Right lobe of liver (tissue), 6 donors: ENCODE results near the gene TIAM2. TPM values are rescaled to one million over a fixed set of nuclear protein-coding genes. Genes with fewer than 3 reads are reported as not detected.
A peak's percentile ranks its signal among the peaks of the same experiment; 100 is the strongest.

ENCODE experiments used
- ATAC-seq, 4 donors: fragments of 200-7000 bp; cut with Tn5 transposase; one replicate each; pipeline ENCODE4 v1.9.1; 2020; ENCODE audit warnings: mild to moderate bottlenecking in 4 of 4, moderate library complexity in 4 of 4
- DNase-seq, 3 donors: peaks; one replicate each; pipeline ENCODE4 v3.0.0-alpha.2; 2020
- H3K27ac ChIP-seq, 3 donors: fragments of 200-600 bp; one replicate each; pipeline ENCODE4 v1.8.0; 2022
- H3K27me3 ChIP-seq, 2 donors: fragments of 200-600 bp; one replicate each; pipeline ENCODE4 v1.8.0; 2022
- H3K36me3 ChIP-seq, 4 donors: fragments of 200-600 bp; sonication (generic) in 1 of 4; one replicate each; pipeline versions ENCODE4 v1.5.1 to v1.8.0; 2017 to 2022; ENCODE audit warnings: control low read depth in 1 of 4
- H3K4me1 ChIP-seq, 4 donors: fragments of 200-600 bp; sonication (generic) in 1 of 4; one replicate each; pipeline versions ENCODE4 v1.5.1 to v1.8.0; 2017 to 2022; ENCODE audit warnings: control low read depth in 1 of 4
- H3K4me3 ChIP-seq, 3 donors: fragments of 200-600 bp; one replicate each; pipeline ENCODE4 v1.8.0; 2022
- H3K9me3 ChIP-seq, 4 donors: fragments of 200-600 bp; sonication (generic) in 1 of 4; one replicate each; pipeline versions ENCODE4 v1.5.1 to v1.8.0; 2017 to 2022; ENCODE audit warnings: control low read depth in 1 of 4
- CTCF ChIP-seq, 4 donors: fragments of 200-600 bp in 3 of 4; fragments of 450-650 bp in 1 of 4; IDR thresholded peaks; one replicate each; pipeline versions ENCODE4 v1.5.1 to v1.8.0; 2016 to 2022; ENCODE audit warnings: antibody characterized with exemption in 4 of 4, mild to moderate bottlenecking in 2 of 4
- POLR2A ChIP-seq: fragments of 450-650 bp; IDR thresholded peaks from one replicate; pipeline ENCODE4 v1.6.1; 2017; ENCODE audit warnings: antibody characterized with exemption, mild to moderate bottlenecking
- WGBS: methylation state at CpG from one replicate; pipeline ENCODE4 v1.1.6; 2018; ENCODE audit warnings: low coverage, low lambda C conversion rate; ENCODE audit not compliant: insufficient coverage; ENCODE audit errors: missing lambda C conversion rate; 5-methylcytosine and 5-hydroxymethylcytosine counted together
- intact Hi-C, 2 donors: fragments of 100-400 bp; cut with DNase I; formaldehyde crosslinking; loops; one replicate each; pipeline versions ENCODE4 v1.11.2 to v1.14.1; 2022
- total RNA-seq, 6 experiments: library from RNA; depleted of rRNA in 2 of 6; stranded (reverse); fragments of >200 nt in 2 of 6; fragmentation: NEBNext Ultra II Directional in 3 of 6; extraction: Animal tissue kit (Norgen Biotek cat#: 25700) in 3 of 6; gene quantifications; one replicate each; pipeline versions ENCODE4 v1.1.0 to v1.2.4, GENCODE V29; 2016 to 2023
- donor health status: DM: no; HTN: yes; CAD: no.
- donor health status: DM: no; HTN: no; CAD: no.
- donor health status: DM: no; HTN: no; CAD: no.
- donor health status: DM: no; HTN: yes; CAD: no.
- donor health status: DM: no; HTN: yes; CAD: no.

TIAM2 gene
- total RNA-seq, 6 experiments from 2014 or later, result 1.3 to 4.4 (median 1.7) TPM

GRCh38 chr6:155219858-155220301 is 224.8 kb downstream of the TIAM2 start:
- Histone ChIP-seq H3K27ac (no peak overlapping the region), H3K4me3 (no peak overlapping the region), H3K36me3 (no peaks in the 10 kb centered on the region), H3K27me3 (no peaks in the 10 kb centered on the region), H3K9me3 (no peaks in the 10 kb centered on the region), H3K4me1 (no peaks in the 10 kb centered on the region)
- ATAC-seq (no peak), DNase-seq (no peak)
- TF ChIP-seq CTCF (IDR thresholded peaks at IDR 0.05) (no peak), POLR2A (no peak)
- 86% methylated on average over 4 of the region's 5 CpGs for WGBS
- intact Hi-C loops, result no loop called here

- Histone ChIP-seq H3K36me3 (no peaks in the 10 kb centered on the region), H3K27ac (no peak overlapping the region), H3K9me3 (no peaks in the 10 kb centered on the region), H3K4me3 (no peak overlapping the region), H3K27me3 (no peaks in the 10 kb centered on the region), H3K4me1 (no peaks in the 10 kb centered on the region)
- 38% methylated on average over 4 of the region's 4 CpGs for WGBS
- intact Hi-C loops, result no loop called here
- ATAC-seq (peak in 1 of 4 donors; percentile 22), DNase-seq (no peak)
- TF ChIP-seq CTCF (IDR thresholded peaks at IDR 0.05), result no peak
Measured at GRCh38 chr6:155221086-155221485, 226.0 kb downstream of the TIAM2 start.

GRCh38 chr6:155222506-155222905 is 227.4 kb downstream of the TIAM2 start:
- intact Hi-C loops, result no loop called here
- 62% methylated on average over 4 of the region's 4 CpGs for WGBS
- H3K27ac ChIP-seq, result no peak overlapping the region
- H3K4me1 ChIP-seq, result no peaks in the 10 kb centered on the region
- ATAC-seq (no peak), DNase-seq (no peak)
- H3K9me3 ChIP-seq, result no peaks in the 10 kb centered on the region
- H3K4me3 ChIP-seq, result no peak overlapping the region
- no peaks in the 10 kb centered on the region for H3K36me3 ChIP-seq
- TF ChIP-seq CTCF (IDR thresholded peaks at IDR 0.05), result no peak
- no peak for TF ChIP-seq POLR2A
- H3K27me3 ChIP-seq, result no peaks in the 10 kb centered on the region

- TF ChIP-seq CTCF (IDR thresholded peaks at IDR 0.05), result no peak
- no peak for TF ChIP-seq POLR2A
- no peak overlapping the region for H3K4me3 ChIP-seq
- H3K27ac ChIP-seq, result no peak overlapping the region
- no peaks in the 10 kb centered on the region for H3K36me3 ChIP-seq
- DNase-seq, result no peak
- intact Hi-C loops, result no loop called here
- 40% methylated on average over 11 of the region's 12 CpGs for WGBS
- H3K27me3 ChIP-seq, result no peaks in the 10 kb centered on the region
- H3K4me1 ChIP-seq, result no peaks in the 10 kb centered on the region
- ATAC-seq, result no peak
- no peaks in the 10 kb centered on the region for H3K9me3 ChIP-seq
Measured at GRCh38 chr6:155223646-155224451, 228.7 kb downstream of the TIAM2 start.
